ENCODE measurements around the gene CFAP73.

Gene CFAP73

DNA sequence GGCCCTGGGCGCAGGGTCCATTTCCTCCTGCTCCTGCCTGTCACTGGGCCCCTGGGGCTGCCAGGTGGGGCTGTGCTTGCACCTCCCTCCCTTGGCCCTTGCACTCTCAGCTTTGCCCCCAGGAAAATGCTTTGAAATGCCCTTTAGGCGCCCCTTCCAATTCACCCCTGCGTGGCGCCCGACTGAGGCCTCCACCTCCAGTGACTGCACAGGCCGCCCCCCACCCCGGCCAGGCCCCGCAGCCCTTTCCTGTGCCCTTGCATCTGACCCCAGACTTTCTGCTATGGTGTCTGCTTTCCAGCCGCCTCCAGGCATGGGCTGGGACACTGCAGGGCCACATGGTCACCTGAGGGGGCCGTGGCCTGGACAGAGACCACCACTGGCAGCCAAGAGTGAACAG, 18.3 kb downstream of the CFAP73 start:
- no peak for DNase-seq

DNA sequence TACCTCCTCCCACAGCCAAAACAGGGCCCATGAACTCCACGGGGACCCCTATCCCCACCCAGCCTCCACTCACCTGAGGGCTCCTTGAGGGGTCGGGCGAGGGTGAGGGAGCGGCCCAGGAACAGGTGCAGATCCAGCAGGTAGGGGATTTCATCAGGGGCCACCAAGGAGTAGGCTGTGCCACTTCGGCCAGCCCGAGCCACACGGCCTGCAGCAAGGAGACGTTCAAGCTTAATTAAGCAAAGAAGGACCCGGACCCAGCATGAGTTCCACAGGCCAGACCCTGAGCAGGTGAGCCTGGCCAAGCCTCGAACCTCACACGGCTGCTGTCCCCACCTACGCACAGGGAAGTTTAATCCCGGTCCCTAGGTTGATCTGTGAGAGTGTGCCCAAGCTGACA, 20.2 kb downstream of the CFAP73 start:
- no peak for DNase-seq

DNA sequence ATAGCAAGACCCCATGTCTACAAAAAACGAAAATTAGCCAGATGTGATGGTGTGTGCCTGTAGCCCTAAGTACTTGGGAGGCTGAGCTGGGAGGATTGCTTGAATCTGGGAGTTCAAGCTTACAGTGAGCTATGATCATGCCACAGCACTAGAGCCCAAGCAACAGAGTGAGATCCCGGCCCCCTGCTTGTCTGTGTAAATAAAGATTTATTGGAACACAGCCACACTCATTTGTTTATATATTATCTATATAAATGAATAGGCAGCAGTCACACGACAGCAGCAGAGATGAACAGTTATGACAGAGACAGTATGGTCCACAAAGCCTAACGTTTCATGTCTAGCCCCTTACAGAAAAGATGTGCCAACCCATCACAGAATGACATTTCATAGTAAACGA, 20.9 kb downstream of the CFAP73 start:
- DNase-seq: no peak

DNA sequence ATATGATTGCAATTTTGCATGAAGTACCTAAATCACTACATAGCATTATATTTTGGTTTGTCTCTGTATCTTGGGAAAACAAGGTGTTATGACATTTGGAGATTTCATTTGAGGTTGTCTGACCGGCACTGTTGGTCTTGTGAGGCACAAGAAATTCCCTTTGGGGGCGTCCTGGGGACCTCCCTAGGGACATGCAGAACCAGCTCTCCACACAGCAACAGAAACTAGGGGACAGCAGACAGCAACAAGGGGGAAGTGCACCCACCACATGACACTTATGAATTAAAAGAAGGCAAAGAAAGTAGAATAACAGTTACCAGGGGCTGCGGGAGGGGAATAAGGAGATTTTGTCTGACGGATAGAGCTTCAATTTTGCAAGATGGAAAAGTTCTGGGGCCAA, 21.4 kb downstream of the CFAP73 start:
- no peak for DNase-seq

DNA sequence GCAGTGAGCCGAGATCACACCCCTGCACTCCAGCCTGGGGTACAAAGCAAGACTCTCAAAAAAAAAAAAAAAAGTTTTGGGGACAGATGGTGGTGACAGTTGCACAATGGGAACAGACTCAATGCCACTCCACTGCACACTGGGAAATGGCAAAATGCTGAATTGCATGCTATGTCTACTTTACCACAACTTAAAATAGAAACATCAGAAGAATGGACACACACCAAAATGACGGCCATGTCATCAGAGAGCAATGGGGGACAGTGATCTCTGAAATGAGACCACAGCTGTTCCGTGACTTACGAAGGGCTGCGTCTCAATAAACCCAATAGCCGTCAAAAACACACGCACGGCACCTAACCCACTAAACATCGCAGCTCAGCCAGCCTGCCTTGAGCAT, 22.0 kb downstream of the CFAP73 start:
- no peak for DNase-seq

DNA sequence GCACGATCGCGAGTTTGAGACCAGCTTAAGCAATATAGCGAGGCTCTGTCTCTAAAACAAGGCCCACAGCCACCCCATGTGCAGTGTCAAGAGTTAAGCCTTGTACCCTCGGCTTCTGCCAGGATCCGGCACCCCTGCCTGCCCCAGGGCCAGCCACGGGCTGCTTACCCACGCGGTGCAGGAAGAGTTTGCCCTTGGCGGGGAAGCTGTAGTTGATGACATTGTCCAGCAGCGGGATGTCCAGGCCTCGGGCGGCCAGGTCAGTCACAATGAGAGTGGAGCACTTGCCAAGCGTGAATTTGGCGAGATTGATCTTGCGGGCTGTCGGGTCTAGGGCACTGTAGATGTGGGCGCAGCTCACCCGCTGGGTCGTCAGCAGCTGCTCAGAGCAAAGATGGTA, 22.7 kb downstream of the CFAP73 start:
- DNase-seq: no peak

DNA sequence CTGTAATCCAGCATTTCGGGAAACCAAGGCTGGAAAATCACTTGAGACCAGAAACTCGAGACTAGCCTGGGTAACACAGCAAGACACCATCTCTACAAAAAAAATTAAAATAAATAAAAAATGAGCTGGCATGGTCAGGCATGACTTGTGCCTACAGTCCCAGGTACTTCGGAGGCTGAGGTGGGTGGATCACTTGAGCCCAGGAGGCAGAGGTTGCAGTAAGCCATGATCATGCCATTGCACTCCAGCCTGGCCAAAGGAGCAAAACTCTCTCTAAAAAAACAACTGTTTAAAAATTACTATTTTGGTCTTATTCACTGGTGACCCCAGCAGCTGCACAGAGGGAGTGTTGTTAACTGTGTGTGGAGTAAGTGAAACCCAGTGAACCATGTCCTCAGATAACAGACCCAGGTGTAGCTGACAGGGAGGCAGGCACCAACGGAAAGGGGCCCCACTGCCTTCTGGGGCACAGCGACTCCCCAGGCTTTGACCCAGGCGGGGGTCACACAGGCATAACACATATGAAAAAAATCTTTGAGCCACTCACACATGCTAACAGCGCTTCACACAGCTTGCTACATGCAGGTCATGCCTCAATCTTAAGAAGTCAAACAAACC, 23.7 kb downstream of the CFAP73 start:
- DNase-seq: no peak

DNA sequence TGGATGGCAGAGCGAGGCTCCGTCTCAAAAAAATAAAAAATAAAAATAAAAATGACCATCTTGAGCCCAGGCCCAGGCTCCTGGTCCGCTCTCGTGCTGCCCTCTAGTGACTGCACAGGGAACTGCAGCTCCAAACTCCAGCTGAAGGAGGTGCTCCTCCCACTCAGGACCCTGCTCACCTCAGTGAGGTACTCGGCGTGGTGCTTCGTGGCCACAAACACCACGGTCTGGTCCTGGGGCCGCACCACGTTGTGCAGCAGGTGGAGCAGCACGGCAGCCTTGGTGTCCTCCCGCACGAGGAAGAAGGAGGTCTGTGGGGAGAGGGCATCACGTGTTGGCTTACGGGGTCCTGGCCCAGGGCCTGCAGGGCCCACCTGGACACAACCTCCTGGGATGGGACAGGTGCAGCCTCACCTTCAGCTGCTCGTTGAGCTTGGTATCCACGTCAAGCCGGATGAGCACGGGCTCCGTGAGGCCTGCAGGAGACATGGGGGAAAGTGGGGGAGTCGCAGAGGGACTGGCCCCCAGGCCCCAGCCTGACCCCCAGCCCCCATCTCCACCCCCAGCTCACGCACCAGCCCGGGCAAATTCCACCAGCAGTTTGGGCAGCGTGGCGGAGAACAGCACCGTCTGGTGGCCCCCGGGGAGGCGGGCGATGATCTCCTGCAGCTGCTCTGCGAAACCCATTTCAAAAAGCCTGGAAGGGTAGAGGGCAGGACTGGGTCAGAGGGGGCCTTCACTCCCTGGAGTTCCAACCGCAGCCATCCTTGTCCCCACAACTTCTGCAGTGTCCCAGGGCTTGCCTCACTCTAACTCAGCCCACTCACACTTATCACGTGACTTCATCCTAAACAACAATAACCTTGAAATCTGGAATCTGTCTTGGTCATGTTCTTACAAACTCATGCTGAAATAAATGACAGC, 25.2 kb downstream of the CFAP73 start:
- peak; percentile 17 to 18 for DNase-seq

DNA sequence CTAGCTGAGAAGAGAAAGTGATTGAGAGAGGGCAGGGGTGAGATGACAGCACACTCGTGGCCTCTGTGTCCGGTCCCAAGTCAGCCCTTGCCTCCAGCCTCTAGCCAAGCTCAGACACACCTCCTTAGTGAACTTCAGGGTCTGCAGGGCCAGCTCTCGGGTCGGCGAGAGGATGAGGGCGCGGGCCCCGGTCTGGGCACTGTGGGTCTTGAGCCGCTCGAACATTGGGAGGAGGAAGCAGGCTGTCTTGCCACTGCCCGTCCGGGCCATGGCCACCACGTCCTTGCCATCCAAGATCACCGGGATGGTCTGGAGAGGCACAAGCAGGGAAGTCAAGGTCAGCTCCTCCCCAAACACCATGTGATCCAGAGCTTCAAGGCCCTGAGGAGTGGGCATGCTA, 29.5 kb downstream of the CFAP73 start:
- no peak for DNase-seq

DNA sequence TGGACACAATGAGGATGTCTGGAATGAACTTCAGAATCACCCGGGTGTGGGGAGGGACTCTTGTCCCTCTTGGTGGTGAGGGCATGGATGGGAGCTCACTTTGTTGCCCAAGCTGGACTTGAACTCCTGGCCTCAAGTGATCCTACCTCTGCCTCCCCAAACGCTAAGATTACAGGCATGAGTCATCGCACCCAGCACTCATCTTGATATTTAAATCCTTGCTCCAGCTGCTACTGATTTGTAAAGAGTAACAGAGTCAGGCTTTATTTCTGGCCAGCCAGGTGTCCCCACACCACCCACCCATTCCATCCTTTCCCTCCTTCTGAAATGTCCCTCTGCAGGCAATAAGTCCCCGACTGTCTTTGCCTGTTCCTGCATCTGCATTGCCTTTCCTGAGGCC, 30.8 kb downstream of the CFAP73 start:
- DNase-seq: no peak

DNA sequence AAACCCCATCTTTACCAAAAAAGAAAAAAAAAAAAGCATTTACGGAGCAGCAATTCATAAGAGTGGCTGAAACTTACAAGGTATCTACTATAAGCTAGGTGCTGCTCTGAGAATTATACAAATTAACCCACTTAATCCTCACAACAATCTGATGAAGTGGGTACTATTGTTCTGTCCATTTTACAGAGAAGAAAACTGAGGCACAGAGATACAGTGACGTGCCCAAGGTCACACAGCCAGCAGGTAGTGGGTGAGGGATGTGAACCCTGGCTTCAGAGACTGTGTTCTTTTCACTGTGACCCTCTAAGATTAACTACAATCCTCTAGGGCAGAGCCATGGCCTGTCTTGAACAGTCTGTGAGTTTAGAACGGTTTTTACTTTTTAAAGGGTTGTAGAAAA, 32.5 kb downstream of the CFAP73 start:
- DNase-seq: no peak

DNA sequence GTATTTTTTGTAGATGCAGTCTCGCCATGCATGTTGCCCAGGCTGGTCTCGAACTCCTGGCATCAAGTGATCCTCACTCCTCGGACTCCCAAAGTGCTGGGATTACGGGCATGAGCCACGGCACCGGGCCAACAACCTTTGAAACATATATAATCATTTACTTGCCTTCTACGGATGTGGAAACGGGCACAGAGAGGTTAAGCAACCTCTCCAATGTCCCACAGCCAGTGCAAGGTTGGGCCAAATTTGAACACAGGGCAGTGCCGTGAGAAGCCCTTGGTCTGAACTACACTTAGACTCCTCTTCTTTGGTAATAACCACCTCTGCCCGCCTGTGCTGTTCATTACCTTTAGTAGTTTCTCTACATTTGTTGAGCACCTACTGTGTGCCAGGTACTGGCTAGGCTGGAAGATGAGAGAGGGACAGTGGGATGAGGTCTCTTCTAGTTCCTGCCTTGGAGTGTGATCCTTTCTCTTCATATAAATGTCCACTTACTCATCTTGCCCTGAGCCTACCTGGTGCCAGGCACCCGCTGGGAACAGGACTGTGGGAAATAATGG, 33.6 kb downstream of the CFAP73 start:
- no peak for DNase-seq

DNA sequence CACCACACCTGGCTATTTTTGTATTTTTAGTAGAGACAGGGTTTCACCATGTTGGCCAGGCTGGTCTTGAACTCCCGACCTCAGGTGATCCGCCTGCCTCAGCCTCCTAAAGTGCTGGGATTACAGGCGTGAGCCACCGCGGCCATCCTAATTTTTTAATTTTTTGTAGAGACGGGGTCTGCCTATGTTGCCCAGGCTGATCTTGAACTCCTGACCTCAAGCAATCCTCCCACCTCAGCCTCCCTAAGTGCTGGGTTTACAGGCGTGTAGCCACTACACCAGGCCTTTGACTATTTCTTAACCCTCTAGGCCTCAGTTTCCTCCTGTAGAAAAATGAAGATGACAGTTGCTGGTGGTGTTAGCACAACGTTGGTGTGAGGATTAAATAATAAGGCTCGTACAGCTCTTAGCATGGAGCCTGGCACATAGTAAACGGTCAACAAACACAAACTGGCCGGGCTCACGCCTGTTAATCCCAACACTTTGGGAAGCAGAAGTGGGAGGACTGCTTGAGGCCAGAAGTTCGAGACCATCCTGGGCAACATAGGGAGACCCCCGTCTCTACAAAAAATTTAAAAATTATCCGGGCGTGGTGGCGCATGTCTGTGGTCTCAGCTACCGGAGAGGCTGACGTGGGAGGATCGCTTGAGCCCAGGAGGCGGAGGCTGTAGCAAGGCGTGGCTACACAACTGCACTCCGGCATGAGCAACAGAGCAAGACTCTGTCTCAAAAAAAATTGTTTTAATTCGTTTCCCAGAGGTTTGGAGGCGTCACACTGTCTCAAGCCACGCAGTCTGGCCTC, 34.8 kb downstream of the CFAP73 start:
- DNase-seq: no peak

DNA sequence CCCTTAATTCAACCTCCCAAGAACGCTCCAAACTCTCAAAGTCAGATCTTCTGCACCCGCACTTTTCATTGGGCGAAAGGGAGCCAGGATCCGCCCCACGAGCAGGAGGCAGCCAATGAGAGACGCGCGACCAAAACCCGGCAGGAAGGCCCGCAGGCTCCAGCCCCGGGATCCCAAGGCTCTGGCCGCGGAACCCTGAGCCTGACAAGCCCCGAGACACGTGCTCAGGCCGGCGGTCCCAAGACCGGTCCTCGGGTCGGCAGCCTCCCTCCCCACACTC, 35.3 kb downstream of the CFAP73 start:
- DNase-seq: peak; percentile 50 to 63

DNA sequence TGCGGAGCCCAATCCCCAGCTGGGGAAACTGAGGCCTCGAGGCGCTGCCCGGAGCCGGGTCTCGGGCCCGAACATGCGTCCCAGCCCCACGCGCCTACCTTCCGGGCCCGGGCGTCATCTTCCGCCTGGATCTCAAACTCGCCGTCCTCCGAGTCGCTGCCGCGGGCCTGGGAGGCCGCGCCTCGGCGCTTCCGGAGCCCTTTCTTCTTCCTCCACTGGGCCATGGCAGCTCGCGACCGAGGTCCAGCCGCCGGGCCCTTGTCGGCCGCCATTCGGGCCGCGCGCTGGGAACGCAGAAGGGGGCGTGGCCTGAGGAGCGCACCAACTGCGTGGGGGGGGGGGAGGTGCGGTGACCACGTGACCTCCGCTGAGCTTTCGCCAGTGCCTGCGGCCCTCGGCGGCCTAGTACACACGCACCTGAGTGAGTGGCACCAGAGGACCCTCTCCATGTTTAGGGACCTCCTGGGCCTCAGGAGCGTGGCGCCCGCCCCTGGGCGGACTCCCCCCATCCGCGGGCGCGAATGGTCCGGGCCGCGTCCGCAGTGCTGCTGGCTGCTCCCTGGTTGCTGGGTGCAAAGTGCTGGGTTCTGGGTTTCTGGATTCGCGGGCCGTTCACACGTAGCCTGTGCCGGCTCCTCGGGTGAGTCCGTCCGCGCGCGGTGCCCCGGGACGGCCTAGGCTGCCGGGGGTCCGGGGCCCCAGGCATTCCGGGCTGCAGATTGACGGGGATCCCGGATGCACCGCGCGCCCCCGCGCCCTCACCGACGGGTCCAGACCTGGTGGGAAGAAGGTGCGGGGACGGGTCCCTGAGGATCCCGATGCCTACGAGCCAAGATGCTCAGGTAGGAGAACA, 35.9 kb downstream of the CFAP73 start, which contains the start of the genes DDX54 and RITA1:
Gene DDX54, minus strand, starts transcription at position 299 of the 853 bp plus-strand sequence. Its CDS starts 27 bp downstream, at position 272.
Gene RITA1, plus strand, starts transcription at position 542 of the 853 bp plus-strand sequence. CDS start 1,026 bp downstream, outside the sequence.
- DNase-seq: peak; percentile 64 to 71

DNA sequence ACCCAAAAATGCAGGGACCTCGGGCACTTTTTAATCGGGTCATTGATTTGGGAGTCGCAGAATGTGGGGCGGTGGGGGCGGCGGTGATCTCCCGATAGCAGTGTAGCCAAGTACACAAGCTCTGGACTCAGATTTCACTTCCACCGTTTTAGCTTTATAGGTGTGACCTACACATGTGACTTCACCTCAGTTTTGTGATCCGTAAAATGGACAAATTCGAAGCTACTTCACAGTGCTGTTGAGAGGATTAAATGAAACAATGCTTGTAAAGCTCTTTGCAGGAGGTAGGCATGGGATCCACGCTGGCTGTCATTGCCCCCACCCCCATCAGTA, 36.5 kb downstream of the CFAP73 start:
- DNase-seq: no peak

DNA sequence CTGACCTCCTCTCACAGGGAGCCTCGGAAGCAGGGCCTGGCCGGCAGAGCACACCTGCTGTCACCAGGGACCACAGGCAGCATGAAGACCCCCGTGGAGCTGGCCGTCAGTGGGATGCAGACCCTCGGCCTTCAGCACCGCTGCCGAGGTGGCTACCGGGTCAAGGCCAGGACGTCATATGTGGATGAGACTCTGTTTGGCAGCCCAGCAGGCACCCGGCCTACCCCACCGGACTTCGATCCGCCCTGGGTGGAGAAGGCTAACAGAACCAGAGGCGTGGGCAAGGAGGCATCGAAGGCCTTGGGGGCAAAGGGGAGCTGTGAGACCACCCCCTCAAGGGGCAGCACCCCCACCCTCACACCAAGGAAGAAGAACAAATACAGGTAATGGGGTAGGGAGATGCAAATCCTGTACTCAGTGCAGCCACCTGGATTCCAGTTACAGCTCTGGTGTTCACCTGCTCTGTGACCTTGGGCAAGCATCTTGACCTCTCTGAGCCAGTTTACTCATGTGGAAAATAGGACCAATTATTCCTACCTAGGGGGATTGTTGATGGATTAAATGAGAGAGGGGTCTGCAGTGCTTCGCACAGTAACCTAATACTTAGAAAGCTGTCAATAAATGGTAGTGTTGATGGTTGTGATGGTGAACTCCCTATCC, 37.3 kb downstream of the CFAP73 start:
- DNase-seq: no peak

DNA sequence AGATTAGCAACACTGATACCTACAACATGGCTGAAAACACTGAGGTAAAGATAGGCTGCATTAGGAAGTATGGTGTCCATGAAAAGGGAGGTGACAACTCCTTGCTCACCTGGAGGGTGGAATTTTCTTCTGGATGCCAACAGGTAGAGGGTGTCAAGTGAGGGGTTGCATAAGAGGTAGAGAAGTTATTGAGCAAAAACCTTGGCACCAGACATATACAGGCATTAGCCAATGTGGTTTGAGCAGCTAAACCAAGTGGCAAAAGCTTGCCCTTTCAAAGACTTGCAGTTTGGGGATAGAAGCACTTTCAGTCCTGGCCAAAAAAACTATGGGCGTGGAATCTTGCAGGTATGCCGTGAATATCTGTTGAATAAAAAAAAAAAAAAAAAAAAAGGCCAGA, 39.8 kb downstream of the CFAP73 start:
- no peak for DNase-seq

DNA sequence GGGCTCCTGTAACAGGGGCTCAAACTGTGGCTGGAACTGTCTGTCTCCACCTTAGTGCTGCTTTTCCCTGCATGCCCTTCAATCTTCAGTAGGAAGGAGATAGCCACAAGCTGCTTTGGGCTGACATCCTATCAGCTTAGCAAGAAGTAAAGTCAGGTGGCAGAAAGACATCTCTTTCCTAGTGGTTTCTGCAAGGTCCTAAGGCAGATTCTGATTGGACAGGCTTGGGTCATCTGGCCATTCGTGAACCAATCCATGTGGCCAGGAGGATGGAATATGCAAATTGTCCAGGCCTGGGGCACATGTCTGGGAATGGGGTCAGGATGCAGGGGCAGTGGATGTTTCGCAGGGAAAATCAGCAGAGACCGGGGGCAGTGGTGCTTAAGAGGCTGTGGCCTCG, 41.2 kb downstream of the CFAP73 start:
- no peak for DNase-seq

DNA sequence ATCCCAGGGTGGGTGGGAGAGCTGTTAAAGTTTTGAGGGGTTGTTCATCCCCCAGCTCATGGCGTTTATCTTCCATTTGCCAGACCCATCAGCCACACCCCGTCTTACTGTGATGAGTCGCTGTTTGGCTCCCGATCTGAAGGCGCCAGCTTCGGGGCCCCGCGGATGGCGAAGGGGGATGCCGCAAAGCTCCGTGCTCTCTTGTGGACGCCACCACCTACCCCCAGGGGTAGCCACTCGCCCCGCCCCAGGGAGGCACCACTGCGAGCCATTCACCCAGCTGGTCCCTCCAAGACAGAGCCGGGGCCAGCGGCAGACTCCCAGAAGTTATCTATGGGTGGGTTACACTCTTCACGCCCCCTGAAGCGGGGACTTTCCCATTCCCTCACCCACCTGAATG, 41.7 kb downstream of the CFAP73 start:
- no peak for DNase-seq

DNA sequence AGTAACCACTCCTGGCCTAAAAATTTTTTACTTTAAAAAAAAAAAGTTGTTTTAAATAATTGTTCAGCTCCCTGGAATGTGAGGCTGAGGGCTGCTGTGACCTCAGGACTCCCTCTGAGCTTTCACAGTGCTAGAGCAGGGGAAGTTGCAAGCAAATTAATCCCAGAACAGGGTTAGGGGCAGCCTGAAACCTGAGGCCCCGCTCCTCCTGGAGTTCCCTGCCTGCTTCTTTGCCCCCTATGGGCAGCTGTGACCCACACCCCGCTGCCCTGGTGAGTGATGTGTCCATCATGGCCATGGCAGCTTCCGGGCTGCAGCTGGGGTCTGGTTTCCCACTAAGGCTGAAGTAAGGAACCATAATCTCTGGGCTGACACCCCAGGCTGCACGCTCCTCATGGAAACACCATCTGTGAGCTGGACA, 45.5 kb downstream of the CFAP73 start:
- no peak for DNase-seq

DNA sequence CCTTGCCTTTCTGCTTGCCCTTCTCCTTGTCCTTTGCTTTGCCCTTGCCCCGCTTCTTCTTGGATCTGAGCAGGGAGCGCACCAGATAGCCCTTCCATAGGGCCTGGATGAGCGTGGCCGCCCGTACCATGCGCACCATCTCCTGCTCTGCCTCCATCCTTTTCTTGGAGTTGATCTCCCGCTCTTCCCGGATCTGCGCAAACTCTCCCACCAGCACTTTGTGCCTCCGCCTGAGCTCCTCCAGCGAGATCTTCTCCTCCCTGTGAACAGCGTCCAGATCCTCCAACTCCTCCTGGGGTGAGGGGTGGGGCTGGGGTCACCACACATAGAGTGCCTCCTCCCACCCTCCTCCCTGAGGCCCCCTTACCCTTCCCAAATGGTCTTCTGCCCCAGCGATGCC, 46.1 kb downstream of the CFAP73 start:
- no peak for DNase-seq
